Activated naive CD4-positive, alpha-beta T cell treated with anti-CD3 and anti-CD28 coated beads, Interleukin-2, amount 50 U/mL, for 72 hours (primary cell): ENCODE data around the gene MARCHF2. TPM values are rescaled to one million over a fixed set of nuclear protein-coding genes. Genes with fewer than 3 reads are reported as not detected.
A peak's percentile ranks its signal among the peaks of the same experiment; 100 is the strongest.
"Not testable (repeated sequence)": the region's sequence is repeated elsewhere in the genome, so short reads cannot be mapped to it uniquely, and the experiment has no call there.

Source experiments
- ATAC-seq, 2 donors: fragments of 150-1000 bp; cut with Tn5 transposase; 2 replicates each; pipeline ENCODE4 v1.10.0; 2021; ENCODE audit warnings: mild to moderate bottlenecking in 2 of 2, moderate library complexity in 2 of 2
- DNase-seq, 2 donors: peaks; one replicate each; pipeline ENCODE4 v3.0.0; 2021 to 2022; ENCODE audit warnings: low spot score in 2 of 2
- H3K27ac Mint-ChIP-seq, 2 donors: one replicate each; pipeline ENCODE4 v1.8.0; 2022; ENCODE audit warnings: mild to moderate bottlenecking in 2 of 2, mixed read lengths in 2 of 2
- H3K36me3 Mint-ChIP-seq, 2 donors: one replicate each; pipeline ENCODE4 v1.8.0; 2022; ENCODE audit warnings: mixed read lengths in 2 of 2
- H3K9me3 Mint-ChIP-seq, 2 donors: one replicate each; pipeline ENCODE4 v1.8.0; 2022; ENCODE audit warnings: mixed read lengths in 2 of 2
- total RNA-seq, 2 donors: library from RNA; stranded (reverse); gene quantifications; one replicate each; pipeline ENCODE4 v1.2.3, GENCODE V29; 2022

MARCHF2 gene
- total RNA-seq, 2 donors from 2014 or later, result 7.3 to 14.9 TPM

DNA sequence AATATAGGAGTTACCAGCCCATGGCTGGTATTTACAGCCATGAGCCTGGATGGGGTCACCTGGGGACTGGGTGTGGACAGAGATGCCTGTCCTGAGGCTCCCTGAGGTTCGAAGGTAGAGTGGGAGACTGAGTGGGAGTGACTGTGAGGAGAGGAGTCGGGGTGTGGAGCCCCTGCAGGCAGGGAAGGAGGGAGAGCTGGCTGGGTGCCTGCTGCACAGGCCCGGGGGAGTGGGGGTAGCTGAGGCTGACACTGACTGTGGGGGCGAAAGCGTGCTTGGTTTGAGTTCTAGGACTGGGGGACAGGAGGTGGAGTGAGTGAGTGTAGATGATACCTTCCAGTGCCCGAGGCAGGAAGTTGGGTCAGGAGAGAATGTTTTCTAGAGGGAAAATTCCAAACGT, 15.8 kb upstream of the MARCHF2 start:
- ATAC-seq (no peak), DNase-seq (no peak)
- peak overlapping the region; percentile 50 to 91 for H3K27ac Mint-ChIP-seq
- H3K36me3 Mint-ChIP-seq, result no peaks in the 10 kb centered on the region
- no peaks in the 10 kb centered on the region for H3K9me3 Mint-ChIP-seq

DNA sequence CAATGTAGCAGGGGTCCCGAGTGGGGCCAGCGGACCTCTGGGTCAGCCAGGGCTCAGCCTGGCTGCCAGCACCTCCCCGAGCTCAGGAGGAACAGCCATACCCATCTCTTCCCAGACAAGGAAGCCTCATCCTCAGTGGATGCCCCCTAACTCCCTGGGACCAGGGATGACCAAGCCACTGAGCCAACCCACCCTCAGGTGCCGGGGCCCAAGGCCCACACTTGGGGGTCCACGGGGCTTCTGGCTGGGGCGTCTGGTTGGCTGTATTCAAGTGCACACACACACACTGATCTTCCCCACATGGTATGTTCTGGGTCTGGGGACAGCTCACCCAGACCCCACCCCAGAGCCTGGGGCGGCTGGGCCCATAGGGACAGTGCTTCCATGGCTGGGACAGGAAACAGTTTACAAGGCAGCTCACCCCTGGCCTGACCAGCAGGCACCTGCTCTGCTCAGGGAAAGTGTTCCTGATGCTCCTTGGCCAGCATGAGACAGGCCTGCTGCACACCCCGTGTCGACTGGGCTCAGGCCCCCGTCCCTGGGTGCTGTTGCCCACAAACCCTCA, 15.3 kb upstream of the MARCHF2 start:
- peak overlapping the region; percentile 50 to 91 for H3K27ac Mint-ChIP-seq
- no peaks in the 10 kb centered on the region for H3K9me3 Mint-ChIP-seq
- H3K36me3 Mint-ChIP-seq, result no peaks in the 10 kb centered on the region
- ATAC-seq (no peak), DNase-seq (no peak)

DNA sequence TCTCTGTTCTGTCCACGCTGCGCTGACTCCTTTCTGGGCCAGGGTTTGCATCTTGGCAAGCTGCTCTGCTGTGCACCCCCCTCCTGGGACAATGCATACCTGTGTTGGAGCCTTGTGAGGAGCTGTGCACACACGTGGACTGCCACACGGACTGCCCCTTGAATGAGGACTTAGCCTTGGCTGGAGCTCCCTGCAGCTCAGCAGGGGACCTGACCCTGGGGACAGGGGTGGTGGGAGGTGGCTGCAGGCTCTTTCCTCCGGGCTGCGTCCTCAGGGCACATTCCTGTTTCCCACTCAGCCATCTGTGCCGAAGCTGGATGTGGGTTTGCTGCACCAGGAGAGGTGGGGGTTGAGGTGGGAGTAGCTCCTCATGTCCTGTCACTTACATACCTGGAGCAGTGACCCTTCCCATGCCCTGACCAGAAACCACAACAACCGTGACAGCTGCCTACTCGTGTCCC, 14.8 kb upstream of the MARCHF2 start:
- no peaks in the 10 kb centered on the region for H3K9me3 Mint-ChIP-seq
- ATAC-seq (no peak), DNase-seq (no peak)
- H3K36me3 Mint-ChIP-seq, result no peaks in the 10 kb centered on the region
- peak overlapping the region in 1 of 2 donors; percentile 50 for H3K27ac Mint-ChIP-seq

DNA sequence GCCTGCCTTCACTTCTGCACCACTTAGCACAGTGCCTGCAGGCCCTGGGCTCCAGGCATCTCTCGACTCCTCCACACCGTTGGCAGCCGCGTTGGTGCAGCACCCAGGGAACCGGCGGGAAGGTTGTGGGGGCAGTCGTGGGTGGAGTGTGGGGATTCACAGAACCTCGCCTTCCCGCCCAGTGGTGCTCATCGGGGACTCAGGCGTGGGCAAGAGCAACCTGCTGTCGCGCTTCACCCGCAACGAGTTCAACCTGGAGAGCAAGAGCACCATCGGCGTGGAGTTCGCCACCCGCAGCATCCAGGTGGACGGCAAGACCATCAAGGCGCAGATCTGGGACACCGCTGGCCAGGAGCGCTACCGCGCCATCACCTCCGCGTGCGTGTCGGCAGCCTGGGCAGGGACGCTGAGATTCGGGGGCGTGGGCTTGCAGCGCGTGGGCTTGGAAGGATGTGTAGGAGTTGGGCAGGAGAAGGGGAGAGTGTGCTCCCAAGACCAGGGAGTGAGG, 13.4 kb upstream of the MARCHF2 start:
- H3K36me3 Mint-ChIP-seq, result no peaks in the 10 kb centered on the region
- no peak for DNase-seq
- no peak for ATAC-seq
- no peak overlapping the region for H3K27ac Mint-ChIP-seq
- no peaks in the 10 kb centered on the region for H3K9me3 Mint-ChIP-seq

DNA sequence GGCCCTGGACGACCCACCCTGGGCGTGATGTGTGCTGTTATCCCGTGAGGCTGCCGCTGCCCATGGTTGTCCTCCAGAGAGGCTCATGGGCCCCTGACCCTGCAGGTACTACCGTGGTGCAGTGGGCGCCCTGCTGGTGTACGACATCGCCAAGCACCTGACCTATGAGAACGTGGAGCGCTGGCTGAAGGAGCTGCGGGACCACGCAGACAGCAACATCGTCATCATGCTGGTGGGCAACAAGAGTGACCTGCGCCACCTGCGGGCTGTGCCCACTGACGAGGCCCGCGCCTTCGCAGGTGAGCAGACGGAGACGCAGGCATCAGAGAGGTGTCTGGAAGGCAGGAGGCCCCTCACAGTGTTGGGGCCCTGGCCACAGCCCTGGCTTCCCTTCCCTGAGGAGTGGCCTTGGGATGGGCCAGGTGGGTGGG, 11.1 kb upstream of the MARCHF2 start:
- ATAC-seq, result no peak
- DNase-seq, result no peak
- Mint-ChIP-seq H3K9me3 (no peaks in the 10 kb centered on the region), H3K27ac (peak overlapping the region in 1 of 2 donors; percentile 51), H3K36me3 (no peaks in the 10 kb centered on the region)

DNA sequence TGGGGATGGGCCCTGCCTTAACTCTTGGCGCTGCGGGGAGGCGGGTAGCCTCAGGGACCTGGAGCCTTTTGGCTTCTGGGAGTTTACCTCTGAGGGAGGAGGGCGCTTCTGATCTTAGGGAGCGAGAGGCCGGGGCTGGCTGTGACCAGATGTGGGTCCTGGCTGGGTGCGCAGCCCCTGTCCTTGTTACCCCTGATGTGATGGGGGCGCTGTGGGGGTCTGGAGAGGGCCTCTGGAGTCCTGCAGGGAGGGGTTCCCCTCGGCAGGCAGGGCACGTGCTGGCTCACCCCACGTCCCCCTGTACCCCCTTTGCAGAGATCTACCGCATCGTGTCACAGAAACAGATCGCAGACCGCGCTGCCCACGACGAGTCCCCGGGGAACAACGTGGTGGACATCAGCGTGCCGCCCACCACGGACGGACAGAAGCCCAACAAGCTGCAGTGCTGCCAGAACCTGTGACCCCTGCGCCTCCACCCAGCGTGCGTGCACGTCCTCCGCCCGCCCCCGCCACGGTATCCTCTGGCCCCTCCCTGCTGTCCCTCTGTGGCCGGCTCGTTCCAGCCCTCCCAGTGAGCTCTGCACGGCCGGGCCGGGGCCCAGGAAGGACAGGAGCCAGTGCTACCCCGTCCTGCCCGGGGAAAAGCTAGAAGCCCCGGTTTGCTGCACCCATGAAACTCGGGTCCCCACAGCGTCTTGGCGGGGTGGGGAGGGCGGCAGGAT, 9.8 kb upstream of the MARCHF2 start:
- no peaks in the 10 kb centered on the region for H3K9me3 Mint-ChIP-seq
- no peak for ATAC-seq
- no peak for DNase-seq
- H3K27ac Mint-ChIP-seq, result peak overlapping the region in 1 of 2 donors; percentile 72
- H3K36me3 Mint-ChIP-seq, result no peaks in the 10 kb centered on the region

DNA sequence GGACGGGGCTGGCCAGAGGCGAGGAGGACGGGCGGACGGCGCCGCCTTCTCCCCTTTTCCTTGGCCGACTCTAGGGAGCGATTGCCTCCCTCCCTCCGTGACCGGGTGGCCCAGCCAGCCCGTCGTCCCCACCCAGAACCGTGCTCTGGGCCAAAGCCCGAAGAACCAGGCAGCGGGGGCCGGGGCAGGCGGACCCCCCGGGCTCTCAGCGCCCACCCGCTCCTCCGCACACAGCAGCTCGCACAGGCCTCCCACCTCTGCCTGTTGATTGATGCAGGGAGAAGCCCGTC, 9.3 kb upstream of the MARCHF2 start:
- no peak for DNase-seq
- Mint-ChIP-seq H3K27ac (no peak overlapping the region), H3K9me3 (no peaks in the 10 kb centered on the region), H3K36me3 (no peaks in the 10 kb centered on the region)
- ATAC-seq, result no peak

DNA sequence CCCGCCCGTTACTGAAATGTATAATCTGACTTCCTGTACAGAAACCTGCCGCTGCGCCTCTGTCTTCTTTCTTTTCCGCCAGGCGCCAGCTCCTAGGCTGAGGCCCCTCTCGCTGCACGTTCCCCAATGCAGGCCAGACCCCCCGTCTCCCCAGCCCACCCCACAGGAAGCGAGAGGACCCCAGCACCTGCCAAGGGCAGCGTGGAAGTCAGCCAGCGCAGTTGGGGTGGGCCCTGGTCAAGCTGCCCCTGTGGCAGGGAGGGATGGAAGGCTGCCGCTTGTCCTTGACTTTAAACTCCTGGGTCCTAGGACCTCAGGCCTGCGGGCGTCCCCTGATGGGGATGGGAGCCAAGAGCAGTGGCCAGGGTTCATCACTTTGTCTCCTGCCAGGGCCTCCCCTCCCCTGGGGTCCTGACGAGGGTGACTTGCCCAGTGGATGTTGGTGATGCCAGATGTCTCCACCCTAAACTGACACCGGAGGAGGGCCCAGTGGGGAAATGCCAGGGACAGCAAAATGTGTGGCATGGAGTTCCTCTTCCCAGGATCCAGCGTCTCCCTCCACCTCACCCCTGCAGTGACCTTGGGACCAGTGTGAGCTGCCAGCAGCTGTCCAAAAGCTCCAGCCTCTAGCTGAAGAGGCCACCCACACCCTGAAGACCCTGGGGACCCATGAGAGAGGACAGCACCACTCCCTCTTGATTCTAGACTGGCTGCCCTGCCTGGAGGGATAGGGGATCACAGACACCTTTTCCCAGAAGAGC, 8.5 kb upstream of the MARCHF2 start:
- no peak for ATAC-seq
- no peaks in the 10 kb centered on the region for H3K9me3 Mint-ChIP-seq
- no peak for DNase-seq
- no peak overlapping the region for H3K27ac Mint-ChIP-seq
- no peaks in the 10 kb centered on the region for H3K36me3 Mint-ChIP-seq

DNA sequence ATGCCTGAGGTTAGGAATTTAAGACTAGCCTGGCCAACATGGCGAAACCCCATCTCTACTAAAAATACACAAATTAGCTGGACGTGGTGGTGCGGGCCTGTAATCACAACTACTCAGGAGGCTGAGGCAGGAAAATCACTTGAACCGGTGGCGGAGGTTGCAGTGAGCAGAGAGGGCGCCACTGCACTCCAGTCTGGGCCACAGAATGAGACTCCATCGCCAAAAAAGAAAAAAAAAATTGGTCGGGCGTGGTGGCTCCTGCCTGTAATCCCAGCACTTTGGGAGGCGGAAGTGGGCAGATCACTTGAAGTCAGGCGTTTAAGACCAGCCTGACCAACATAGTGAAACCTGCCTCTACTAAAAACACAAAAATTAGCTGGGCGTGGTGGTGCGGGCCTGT, 2.4 kb upstream of the MARCHF2 start:
- not testable (repeated sequence) for H3K36me3 Mint-ChIP-seq, H3K9me3 Mint-ChIP-seq, DNase-seq, ATAC-seq, H3K27ac Mint-ChIP-seq

DNA sequence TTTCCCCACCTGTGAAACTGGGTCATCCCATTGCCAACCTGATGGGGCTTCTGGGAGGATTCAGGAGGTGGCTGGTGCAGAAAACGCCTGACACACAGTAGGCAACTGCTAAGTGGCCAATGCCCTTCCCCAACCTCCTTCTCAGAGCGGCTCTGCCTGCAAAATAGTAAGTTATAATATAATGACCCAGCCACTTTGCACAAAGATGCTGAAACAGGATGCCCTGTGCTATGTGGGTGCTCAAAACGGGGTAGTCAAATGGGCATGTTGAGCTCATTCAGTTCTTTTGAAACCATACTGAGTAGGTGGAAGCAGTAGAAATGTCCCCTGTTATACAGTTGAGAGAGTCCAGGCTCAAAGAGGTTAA, 507 bp downstream of the MARCHF2 start:
- Mint-ChIP-seq H3K27ac (no peak overlapping the region), H3K9me3 (no peaks in the 10 kb centered on the region), H3K36me3 (no peaks in the 10 kb centered on the region)
- DNase-seq (no peak), ATAC-seq (no peak)

DNA sequence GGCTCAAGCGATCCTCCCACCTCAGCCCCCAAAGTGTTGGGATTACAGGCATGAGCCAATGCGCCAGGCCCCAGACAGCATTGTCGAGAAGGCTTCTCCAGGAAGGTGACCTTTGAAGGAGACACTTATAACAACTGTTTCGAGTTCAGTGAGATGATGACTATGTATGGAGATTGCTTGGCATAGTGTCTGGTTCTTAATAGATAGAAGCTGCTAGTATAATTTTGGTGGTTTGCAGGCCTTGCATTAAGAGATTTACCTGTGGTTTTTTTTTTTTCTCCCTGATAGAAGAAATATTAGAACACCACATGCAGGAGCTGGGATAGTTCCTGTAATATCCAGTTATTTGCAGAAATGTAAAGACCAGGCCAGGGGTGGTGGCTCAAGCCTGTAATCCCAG, 3.7 kb downstream of the MARCHF2 start:
- no peak overlapping the region for H3K27ac Mint-ChIP-seq
- no peaks in the 10 kb centered on the region for H3K36me3 Mint-ChIP-seq
- DNase-seq, result no peak
- no peaks in the 10 kb centered on the region for H3K9me3 Mint-ChIP-seq
- no peak for ATAC-seq

DNA sequence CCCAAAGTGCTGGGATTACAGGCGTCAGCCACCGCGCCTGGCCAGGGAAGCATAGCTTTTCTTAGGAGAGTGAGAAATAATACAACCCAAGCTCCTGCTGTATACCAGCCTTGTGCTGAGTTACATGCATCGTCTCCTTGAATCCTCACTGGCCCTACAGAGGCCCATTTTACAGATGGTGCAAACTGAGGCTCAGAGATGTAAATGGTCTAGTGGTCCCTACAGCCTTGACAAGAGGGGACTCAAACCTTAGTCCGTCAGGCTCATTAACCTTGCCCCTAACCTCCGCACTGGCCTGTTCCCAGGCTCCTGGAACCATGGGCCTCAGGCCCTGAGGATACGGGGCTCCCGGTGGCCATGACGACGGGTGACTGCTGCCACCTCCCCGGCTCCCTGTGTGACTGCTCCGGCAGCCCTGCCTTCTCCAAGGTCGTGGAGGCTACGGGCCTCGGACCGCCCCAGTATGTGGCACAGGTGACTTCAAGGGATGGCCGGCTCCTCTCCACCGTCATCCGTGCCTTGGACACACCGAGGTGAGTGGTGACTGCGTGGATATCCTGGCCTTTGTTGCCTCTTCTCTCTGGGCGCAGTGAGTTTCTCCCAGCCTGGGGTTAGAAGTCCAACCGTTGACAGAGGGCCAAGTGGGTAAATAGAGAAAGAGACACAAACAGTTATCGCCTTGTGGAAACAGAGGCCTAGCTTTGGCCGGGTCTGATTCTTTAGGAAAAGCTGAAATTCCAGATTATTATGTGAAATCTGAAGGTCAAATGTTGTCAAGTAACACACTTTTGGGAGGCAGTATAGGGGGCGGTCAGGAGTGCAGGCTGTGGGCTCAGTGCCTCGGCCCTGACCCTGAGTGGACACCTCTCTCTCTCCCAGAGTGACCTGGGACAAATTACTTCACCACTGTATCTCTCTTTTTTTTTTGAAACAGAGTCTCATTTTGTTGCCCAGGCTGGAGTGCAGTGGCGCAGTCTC, 8.7 kb downstream of the MARCHF2 start:
- no peak for DNase-seq
- ATAC-seq, result no peak
- no peak overlapping the region for H3K27ac Mint-ChIP-seq

DNA sequence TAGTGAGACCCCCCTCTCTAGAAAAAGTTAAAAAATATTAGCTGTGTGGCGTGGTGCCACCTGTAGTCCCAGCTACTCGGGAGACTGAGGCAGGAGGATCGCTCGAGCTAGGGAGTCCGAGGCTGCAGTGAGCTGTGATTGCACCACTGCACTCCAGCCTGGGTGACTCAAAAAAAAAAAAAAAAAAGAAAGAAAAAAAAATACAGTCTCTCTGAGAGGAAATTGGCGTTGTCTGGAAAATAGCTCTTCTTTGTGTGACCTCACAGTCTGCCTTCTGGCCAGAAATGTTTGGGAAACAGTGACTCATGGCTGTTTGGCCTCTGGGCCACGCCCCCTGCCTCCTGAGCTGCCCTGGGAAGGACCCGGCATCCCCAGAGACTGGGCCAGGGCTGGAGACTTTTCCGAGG, 10.7 kb downstream of the MARCHF2 start:
- Mint-ChIP-seq H3K9me3 (no peaks in the 10 kb centered on the region), H3K27ac (no peak overlapping the region), H3K36me3 (no peaks in the 10 kb centered on the region)
- DNase-seq (no peak), ATAC-seq (no peak)

More for the DNA sequence above, 8.7 kb downstream of the MARCHF2 start:
- no peaks in the 10 kb centered on the region for H3K9me3 Mint-ChIP-seq
- no peaks in the 10 kb centered on the region for H3K36me3 Mint-ChIP-seq

DNA sequence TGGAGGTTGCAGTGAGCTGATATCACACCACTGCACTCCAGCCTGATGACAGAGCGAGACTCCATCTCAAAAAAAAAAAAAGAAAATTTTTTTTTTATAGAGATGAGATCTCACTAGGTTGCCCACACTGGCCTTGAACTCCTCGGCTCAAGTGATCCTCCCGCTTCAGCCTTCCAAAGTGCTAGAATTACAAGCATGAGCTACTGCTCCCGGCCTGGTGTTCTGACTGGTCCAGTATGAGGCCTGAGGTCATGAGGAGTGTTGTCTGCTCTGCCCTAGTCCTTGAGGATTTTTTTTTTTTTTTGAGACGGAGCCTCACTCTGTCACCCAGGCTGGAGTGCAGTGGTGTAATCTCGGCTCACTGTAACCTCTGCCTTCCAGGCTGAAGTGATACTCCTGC, 12.2 kb downstream of the MARCHF2 start:
- not testable (repeated sequence) for DNase-seq, H3K27ac Mint-ChIP-seq, ATAC-seq, H3K9me3 Mint-ChIP-seq, H3K36me3 Mint-ChIP-seq

DNA sequence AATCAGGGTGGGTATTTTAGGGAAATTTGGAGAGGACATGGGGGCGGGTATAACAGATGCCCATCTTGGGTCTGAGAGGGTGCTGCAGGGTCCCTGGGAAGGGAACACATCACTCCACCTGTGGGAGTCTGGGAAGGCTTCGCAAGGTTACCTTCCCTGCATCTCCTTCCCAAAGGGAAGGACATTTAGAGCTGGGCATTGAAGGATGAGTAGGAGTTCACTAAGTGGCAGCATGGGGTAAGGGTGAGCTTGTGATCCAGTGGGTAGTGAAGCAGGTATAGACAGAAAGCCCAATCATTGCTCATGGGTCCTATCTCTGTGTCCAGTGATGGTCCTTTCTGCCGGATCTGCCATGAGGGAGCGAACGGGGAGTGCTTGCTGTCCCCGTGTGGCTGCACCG, 13.2 kb downstream of the MARCHF2 start:
- H3K9me3 Mint-ChIP-seq, result no peaks in the 10 kb centered on the region
- no peak for DNase-seq
- no peak for ATAC-seq
- no peaks in the 10 kb centered on the region for H3K36me3 Mint-ChIP-seq
- no peak overlapping the region for H3K27ac Mint-ChIP-seq

DNA sequence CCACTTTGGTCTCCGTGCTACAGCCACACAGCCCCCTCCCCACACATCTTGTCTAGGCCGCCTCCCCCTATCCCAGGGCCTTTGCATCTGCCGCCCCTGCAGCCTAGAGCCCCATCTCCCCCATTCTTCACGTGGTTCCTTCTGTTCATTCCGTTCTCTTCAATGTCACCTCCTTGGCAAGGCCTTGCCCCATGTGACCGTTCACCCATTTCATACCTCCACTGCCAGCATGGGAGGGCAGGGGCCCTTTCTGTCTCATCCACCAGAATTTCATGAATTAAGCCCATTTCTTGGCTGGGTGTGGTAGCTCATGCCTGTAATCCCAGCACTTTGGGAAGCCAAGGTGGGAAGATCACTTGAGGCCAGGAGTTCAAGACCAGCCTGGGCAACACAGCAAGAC, 15.9 kb downstream of the MARCHF2 start:
- H3K27ac Mint-ChIP-seq, result no peak overlapping the region

DNA sequence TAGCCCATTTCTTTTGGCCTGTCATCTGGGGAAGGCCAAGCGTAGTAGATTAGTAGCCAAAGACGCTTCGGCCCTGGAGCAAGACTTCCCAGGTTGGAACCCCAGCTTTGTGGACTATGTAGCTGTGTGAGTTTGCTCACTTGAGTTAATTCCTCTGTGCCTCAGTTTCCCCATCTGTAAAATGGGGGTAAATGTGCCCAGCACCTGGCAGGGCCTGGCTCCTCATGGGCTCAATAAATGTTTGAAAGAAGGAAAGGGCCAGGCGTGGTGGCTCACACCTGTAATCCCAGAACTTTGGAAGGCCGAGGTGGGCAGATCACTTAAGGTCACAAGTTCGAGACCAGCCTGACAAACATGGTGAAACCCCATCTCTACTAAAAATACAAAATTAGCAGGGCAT, 16.7 kb downstream of the MARCHF2 start:
- ATAC-seq (no peak), DNase-seq (no peak)
- no peaks in the 10 kb centered on the region for H3K9me3 Mint-ChIP-seq
- H3K36me3 Mint-ChIP-seq, result no peaks in the 10 kb centered on the region
- H3K27ac Mint-ChIP-seq, result no peak overlapping the region

More for the DNA sequence above, 15.9 kb downstream of the MARCHF2 start:
- H3K9me3 Mint-ChIP-seq, result no peaks in the 10 kb centered on the region
- DNase-seq (no peak), ATAC-seq (no peak)
- no peaks in the 10 kb centered on the region for H3K36me3 Mint-ChIP-seq
